Peyer's patch (tissue), 4 donors: Measurements from ENCODE around the gene ADGB.

Source experiments
- CTCF ChIP-seq, 6 experiments: fragments of 450-650 bp in 4 of 6; fragments of 200-600 bp in 2 of 6; sonication (generic) in 1 of 6; IDR thresholded peaks; one replicate each; pipeline ENCODE4 v1.5.1; 2017 to 2019; ENCODE audit warnings: antibody characterized with exemption in 6 of 6, mild to moderate bottlenecking in 3 of 6, moderate library complexity in 1 of 6
- POLR2A ChIP-seq, 2 donors: fragments of 450-650 bp; IDR thresholded peaks; one replicate each; pipeline ENCODE4 v1.5.1; 2017; ENCODE audit warnings: antibody characterized with exemption in 2 of 2, mild to moderate bottlenecking in 2 of 2, moderate library complexity in 2 of 2

DNA sequence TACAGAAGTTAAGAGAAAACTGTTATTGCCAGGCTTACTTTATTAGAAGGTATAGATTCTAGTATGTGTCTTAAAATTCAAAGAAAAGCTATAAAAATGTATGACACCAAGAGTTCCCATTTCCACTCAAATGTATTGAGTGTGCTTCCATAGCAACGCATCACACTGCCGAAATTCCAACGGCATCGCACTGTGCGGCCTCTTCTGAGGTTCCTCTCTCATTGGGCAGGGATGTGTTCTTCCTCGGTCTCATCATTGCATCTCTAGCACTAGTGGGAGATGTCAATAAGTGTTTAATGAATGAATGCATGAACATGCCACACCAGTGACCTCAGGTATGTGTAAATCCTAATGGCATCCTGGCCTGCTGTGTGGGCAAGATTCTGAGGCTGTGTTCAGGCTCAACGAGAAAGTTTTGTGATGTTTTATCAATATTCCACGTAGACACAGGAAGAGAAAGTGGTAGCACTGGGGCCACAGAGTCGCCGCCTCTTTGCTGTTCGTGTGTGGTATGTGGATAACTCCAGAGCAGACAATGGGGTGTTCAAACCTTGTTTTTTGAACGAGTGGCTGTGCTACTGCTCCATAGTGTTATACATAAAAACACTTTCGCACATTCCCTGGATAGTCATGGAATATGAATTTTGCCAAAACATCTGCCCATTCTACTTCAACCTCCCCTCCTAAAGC is 171.6 kb downstream of the ADGB start:
- TF ChIP-seq CTCF (IDR thresholded peaks at IDR 0.05) (no peak), POLR2A (IDR thresholded peaks at IDR 0.05) (no peak)
